ENCODE data around the gene CCDC183.
"Not testable (repeated sequence)": the region's sequence is repeated elsewhere in the genome, so short reads cannot be mapped to it uniquely, and the experiment has no call there.

GRCh38 chr9:136843801-136844740 is 47.9 kb downstream of the CCDC183 start:
- TF ChIP-seq CTCF (IDR thresholded peaks at IDR 0.05; ENCODE audit: low read length), result peak; percentile 47
- not testable (repeated sequence) for TF ChIP-seq EZH2phosphoT487 (IDR thresholded peaks at IDR 0.05; ENCODE audit: low read length)
